AG10803 (cell line): Measurements from ENCODE around the gene COPS9.

ENCODE experiments used
- DNase-seq: peaks from one replicate; pipeline ENCODE4 v3.0.0; 2010; ENCODE audit warnings: low read depth
- H3K4me3 ChIP-seq: 2 replicates; pipeline ENCODE4 v1.5.1; 2011; ENCODE audit warnings: mild to moderate bottlenecking, low read length, control low read depth
- TF ChIP-seq, protein P1 (sequence below): conservative IDR thresholded peaks from 2 replicates; pipeline ENCODE4 v1.5.1; 2011; ENCODE audit warnings: mild to moderate bottlenecking, low read length, control low read depth, inconsistent platforms

The COPS9 gene

DNA sequence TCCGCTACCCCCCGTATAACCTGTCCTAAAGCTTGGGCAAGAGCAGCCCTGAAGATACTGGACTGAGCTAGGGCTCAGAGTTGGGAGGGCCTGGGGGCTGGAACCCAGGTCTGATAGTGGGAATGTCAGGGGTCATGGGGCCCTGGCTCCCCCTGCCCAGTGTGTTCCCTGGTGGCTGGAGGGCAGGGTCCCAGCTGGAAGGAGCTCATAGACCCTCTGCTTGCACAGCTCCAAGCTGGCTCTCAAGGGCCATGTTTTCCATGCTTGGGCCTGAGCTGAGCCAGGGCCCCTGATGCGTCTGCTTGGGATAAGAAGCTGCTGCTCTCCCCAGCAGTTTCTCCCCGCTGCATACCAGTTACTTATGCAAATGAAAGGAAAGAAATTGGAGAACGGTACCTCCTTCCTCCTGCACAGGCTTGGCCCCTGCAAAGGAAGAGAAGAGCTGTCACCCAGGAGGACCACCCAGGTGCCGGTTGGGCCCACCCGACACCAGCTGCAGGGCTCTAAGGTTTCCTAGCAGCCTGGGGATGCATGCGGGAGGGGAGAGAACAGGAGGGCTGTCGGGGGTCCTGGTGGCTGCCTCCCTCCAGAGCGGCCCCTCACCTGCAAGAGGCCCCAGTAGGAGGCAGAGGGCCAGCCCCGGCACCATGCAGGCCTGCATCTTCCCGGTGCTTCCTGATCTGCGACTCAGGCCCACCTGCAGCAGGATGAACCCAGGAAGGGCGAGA lies 3.7 kb upstream of the COPS9 start:
- TF ChIP-seq, protein P1, sequence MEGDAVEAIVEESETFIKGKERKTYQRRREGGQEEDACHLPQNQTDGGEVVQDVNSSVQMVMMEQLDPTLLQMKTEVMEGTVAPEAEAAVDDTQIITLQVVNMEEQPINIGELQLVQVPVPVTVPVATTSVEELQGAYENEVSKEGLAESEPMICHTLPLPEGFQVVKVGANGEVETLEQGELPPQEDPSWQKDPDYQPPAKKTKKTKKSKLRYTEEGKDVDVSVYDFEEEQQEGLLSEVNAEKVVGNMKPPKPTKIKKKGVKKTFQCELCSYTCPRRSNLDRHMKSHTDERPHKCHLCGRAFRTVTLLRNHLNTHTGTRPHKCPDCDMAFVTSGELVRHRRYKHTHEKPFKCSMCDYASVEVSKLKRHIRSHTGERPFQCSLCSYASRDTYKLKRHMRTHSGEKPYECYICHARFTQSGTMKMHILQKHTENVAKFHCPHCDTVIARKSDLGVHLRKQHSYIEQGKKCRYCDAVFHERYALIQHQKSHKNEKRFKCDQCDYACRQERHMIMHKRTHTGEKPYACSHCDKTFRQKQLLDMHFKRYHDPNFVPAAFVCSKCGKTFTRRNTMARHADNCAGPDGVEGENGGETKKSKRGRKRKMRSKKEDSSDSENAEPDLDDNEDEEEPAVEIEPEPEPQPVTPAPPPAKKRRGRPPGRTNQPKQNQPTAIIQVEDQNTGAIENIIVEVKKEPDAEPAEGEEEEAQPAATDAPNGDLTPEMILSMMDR: no peak
- no peak overlapping the region for H3K4me3 ChIP-seq
- DNase-seq: no peak

DNA sequence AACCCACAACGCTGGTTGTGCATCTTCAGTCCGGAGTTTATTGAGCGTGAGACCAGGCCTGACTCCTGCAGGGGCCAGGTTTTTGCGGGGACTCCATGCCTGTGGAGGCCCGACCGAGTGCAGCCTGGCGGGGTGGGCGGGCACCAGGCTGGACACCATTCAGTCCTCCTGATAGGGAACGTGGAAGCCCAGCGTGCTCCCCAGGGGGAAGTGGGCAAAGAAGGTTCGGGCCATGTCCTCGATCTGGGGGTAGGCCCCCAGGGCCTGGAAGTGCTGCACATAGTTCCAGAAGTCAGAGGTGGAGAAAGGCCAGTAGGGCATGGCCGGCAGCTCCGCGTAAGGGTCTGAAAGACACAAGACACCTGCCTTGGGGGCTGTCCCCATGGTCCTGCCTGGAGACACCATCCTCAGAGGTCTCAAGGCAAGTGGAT lies 2.9 kb upstream of the COPS9 start:
- TF ChIP-seq, protein P1: no peak
- DNase-seq: no peak

DNA sequence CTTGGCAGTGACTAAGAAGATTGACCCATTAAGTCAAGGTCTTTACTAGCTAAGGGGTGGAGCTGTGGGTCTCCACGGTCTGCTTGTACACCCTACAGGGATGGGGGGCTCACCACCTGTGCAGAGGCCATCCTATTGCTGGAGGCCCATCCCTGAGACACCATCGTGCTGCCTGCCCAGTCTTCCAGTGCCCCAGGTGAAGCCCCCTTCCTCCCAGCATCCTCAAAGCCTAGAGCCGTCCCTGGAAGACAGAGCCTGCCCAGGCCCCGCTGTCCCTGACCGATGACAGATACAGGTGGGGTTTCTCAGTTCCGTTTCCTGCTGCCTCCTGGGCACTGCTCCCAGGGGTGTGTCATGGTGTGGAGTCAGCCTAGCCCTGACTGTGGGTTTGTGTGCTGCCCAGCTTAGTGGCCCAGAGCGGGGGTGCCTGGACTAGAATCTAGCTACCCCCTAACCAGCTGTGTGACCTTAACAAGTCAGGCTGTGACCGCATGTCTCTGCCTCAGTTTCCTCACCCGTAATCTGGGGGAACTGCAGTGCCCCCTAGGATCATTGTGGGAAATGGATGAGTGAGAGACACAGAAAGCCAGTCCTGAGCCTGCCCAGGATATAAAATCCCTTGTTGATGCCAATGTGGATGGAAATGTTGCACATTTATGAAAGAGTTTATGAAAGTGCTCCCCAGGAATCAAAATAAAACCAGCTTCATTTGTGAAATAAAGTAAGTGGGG lies 2.3 kb upstream of the COPS9 start:
- no peak for DNase-seq
- TF ChIP-seq, protein P1: no peak
- H3K4me3 ChIP-seq: no peak overlapping the region

More for the DNA sequence above, 2.9 kb upstream of the COPS9 start:
- no peak overlapping the region for H3K4me3 ChIP-seq

DNA sequence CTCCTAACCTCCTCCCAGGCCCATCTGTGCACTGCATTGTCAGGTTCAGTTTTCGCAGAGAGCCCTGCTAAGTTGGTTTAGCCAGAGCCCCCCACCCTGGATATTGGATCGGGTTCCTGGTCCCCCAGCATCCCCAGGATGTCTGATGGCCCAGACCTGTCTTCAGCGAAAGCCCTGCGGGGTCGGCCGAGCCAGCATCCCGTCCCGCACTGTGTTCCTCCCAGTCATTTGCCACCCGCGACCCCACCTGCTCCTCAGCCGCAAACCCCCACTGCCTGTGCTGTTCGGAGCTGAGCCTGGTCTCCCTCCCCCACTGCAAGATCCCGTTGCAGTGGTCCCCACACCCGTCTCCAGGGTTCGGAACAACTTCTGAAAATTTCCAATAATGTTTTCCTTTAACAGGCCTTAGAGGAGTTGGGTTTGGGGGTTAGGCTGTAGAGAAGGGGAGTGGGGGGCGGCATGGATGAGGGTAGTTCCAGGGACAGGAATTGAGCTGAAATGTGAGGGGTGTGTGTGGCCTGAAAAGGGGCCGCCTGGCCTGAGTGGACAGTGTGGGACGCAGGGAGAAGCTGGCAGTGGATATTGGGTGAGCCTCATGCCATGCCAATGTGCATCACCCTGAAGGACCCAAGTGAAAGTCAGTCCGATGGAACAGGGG lies 1.6 kb upstream of the COPS9 start:
- no peak for DNase-seq
- TF ChIP-seq, protein P1: no peak
- no peak overlapping the region for H3K4me3 ChIP-seq

DNA sequence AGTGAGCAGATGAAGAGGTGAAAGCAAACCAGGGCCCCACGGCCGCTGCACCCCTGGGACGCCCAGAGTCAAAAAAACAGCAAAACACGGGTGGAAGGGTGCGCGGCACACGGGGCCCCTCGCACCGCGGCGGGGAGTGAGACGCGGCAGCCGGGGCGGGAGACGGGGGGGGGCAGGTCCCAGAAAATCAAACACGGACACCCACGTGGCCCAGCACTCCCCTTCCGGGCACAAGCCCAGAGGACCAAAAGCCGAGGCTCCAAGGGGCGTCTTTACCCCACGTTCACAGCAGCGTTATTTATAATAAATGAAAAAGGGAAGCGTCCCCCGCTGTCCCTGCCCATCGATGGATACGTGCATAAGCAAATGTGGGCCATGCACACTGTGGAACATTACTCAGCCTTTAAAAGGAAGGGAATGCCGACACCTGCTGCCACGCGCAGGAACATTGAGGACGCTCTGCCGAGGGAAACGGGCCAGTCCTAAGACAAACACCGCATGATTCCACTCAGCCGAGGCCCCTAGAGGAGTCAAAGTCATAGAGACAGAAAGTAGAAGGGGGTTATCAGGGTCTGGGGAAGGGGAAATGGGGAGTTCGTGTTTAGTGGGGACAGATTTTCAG lies 677 bp upstream of the COPS9 start:
- peak overlapping the region; percentile 87 for H3K4me3 ChIP-seq
- no peak for DNase-seq
- TF ChIP-seq, protein P1: no peak

DNA sequence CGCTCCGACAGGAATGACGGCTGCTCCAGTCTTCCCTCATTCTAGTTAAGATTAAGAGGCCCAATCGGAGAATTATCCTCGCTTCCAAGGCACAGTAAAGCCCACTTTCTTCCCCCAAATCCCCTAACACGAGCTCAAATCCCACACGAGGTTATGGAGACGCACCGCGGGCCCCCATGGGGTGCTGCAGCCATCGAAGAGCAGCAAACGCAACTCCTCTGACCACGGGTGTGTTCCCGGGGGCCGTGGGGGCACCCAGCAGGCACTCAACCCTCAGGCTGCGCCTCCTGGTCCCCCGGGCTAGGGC lies 446 bp downstream of the COPS9 start:
- peak overlapping the region; percentile 87 for H3K4me3 ChIP-seq
- TF ChIP-seq, protein P1: no peak
- no peak for DNase-seq
